LNCaP clone FGC (cell line): ENCODE measurements around the gene CAPRIN1.
"Not testable (repeated sequence)": the region's sequence is repeated elsewhere in the genome, so short reads cannot be mapped to it uniquely, and the experiment has no call there.

Experiments used
- DNase-seq: peaks from one replicate; pipeline ENCODE4 v3.0.0-alpha.2; 2011; ENCODE audit warnings: low read depth
- H3K4me3 ChIP-seq: 2 replicates; pipeline ENCODE4 v1.5.1; 2011; ENCODE audit warnings: mild to moderate bottlenecking, low read depth, low read length, control low read depth
- TF ChIP-seq, protein P1 (sequence below): IDR thresholded peaks from 2 replicates; pipeline ENCODE4 v1.5.1; 2012; ENCODE audit warnings: mild to moderate bottlenecking; ENCODE audit not compliant: control insufficient read depth, insufficient read depth; ENCODE audit errors: extremely low read depth

CAPRIN1 gene

GRCh38 chr11:34063061-34063795 lies 11.7 kb downstream of the CAPRIN1 start:
- TF ChIP-seq, protein P1, sequence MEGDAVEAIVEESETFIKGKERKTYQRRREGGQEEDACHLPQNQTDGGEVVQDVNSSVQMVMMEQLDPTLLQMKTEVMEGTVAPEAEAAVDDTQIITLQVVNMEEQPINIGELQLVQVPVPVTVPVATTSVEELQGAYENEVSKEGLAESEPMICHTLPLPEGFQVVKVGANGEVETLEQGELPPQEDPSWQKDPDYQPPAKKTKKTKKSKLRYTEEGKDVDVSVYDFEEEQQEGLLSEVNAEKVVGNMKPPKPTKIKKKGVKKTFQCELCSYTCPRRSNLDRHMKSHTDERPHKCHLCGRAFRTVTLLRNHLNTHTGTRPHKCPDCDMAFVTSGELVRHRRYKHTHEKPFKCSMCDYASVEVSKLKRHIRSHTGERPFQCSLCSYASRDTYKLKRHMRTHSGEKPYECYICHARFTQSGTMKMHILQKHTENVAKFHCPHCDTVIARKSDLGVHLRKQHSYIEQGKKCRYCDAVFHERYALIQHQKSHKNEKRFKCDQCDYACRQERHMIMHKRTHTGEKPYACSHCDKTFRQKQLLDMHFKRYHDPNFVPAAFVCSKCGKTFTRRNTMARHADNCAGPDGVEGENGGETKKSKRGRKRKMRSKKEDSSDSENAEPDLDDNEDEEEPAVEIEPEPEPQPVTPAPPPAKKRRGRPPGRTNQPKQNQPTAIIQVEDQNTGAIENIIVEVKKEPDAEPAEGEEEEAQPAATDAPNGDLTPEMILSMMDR = no peak
- DNase-seq = no peak
- no peak overlapping the region for H3K4me3 ChIP-seq

GRCh38 chr11:34064291-34064690 lies 12.8 kb downstream of the CAPRIN1 start:
- TF ChIP-seq, protein P1 = no peak
- H3K4me3 ChIP-seq = no peak overlapping the region

DNA sequence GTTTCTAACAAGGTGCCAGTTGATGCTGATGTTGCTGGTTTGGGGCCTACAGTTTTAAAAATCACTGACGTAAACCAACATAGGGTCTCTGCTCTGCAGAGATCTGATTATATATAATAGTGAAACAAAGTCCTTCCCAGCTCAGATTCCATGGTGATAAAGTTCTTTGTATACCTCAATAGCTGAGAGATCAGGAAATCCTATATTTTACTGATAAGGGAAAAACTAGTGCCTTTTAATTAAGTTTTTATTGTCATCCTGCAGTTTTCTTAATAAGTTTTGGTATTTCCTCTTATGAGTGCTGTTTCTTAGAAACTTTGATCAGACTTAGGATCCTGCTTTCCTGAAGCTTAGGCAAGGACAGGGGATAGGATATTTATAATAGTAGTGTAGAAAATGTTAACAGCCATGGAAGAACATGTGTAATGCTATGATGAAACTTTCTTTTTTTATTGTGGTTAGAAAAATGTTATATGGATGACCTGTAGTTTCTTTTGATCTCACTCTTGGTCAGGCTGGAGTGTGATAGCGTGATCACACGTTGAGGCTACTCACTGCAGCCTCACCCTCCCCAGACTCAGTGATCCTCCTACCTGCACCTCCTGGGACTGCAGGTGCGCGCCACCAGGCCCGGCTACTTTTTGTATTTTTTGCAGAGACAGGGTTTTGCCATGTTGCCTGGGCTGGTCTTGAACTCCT lies 14.1 kb downstream of the CAPRIN1 start:
- H3K4me3 ChIP-seq = no peak overlapping the region
- no peak for DNase-seq
- TF ChIP-seq, protein P1 = no peak

More at GRCh38 chr11:34064291-34064690, 12.8 kb downstream of the CAPRIN1 start:
- DNase-seq = no peak

DNA sequence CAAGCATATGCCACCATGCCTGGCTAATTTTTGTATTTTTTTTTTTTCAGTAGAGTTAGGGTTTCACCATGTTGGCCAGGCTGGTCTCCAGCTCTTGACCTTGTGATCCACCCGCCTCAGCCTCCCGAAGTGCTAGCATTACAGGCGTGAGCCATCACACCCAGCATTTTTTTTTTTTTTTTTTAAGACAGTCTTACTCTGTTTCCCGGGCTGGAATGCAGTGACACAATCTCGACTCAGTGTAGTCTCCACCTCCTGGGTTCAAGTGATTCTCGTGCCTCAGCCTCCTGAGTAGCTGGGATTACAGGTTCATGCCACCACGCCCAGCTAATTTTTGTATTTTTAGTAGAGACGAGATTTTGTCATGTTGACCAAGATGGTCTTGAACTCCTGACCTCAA lies 15.2 kb downstream of the CAPRIN1 start:
- DNase-seq, H3K4me3 ChIP-seq: not testable (repeated sequence)

DNA sequence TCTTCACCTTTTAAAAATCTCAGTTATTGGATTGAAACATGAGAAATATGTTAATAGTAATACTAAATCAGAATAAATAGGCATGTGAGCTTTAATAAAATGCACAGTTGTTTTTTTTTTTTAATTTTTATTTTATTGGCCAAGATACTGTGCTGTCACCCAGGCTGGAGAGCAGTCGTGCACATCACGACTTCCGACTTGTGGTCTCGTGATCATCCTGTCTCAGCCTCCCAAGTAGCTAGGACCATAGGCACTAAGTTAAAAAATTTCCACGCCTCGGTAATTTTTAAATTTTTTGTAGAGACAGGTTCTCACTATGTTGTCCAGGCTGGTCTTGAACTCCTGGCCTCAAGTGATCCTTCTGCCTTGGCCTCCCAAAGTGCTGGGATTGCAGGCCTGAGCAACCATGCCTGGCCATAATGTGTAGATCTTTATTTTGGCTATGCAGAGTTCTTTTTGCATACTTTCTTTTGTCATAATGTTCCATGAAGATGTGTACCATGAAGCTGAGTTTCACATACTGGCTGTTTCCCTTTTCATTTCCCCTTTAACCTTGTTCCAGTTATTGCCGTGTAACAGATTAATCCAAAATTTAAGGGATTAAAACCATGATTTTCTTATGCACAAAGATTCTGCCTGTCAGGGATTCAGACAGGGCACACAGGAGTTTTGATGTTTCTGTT lies 16.0 kb downstream of the CAPRIN1 start:
- TF ChIP-seq, protein P1 = no peak
- no peak overlapping the region for H3K4me3 ChIP-seq
- no peak for DNase-seq

GRCh38 chr11:34068111-34068510 lies 16.6 kb downstream of the CAPRIN1 start:
- no peak overlapping the region for H3K4me3 ChIP-seq

DNA sequence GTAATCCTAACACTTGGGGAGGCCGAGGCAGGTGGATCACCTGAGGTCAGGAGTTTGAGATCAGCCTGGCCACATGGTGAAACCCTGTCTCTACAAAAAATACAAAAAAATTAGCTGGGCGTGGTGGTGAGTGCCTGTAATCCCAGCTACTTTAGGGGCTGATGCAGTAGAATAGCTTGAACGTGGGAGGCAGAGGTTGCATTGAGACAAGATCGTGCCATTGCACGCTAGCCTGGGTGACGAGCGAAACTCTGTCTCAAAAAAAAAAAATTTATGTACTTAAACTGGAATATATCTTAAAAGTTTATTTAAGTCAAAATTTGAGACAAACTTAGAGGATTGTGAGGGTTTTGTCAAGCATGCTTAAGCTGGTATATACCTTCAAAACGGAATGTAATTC lies 19.8 kb downstream of the CAPRIN1 start:
- H3K4me3 ChIP-seq, DNase-seq: not testable (repeated sequence)

More at GRCh38 chr11:34068111-34068510, 16.6 kb downstream of the CAPRIN1 start:
- no peak for DNase-seq
- TF ChIP-seq, protein P1 = no peak
